Mesenchymal stem cell (in vitro differentiated cells and primary cell): ENCODE data around the gene ATP6V0B.

Experiments used
- DNase-seq: peaks from one replicate; pipeline ENCODE4 v3.0.0-alpha.2; 2013
- H2AFZ ChIP-seq: one replicate; pipeline ENCODE4 v1.6.1; 2013; ENCODE audit warnings: low read depth, mild to moderate bottlenecking, control low read depth, inconsistent platforms, low read length, moderate library complexity
- H2AK5ac ChIP-seq: 2 replicates; pipeline ENCODE4 v1.6.1; 2013; ENCODE audit warnings: low read length, moderate library complexity, mild to moderate bottlenecking, inconsistent platforms; ENCODE audit not compliant: severe bottlenecking
- H2BK120ac ChIP-seq: one replicate; pipeline ENCODE4 v1.6.1; 2013; ENCODE audit warnings: low read depth, mild to moderate bottlenecking, inconsistent platforms, low read length, moderate library complexity
- H2BK12ac ChIP-seq, 2 experiments: one replicate each; pipeline ENCODE4 v1.6.1; 2013; ENCODE audit warnings: inconsistent platforms in 2 of 2, low read length in 2 of 2, mild to moderate bottlenecking in 2 of 2, moderate library complexity in 2 of 2, control low read depth in 1 of 2
- H2BK15ac ChIP-seq: one replicate; pipeline ENCODE4 v1.6.1; 2013; ENCODE audit warnings: mild to moderate bottlenecking, low read depth, inconsistent platforms; ENCODE audit not compliant: poor library complexity, severe bottlenecking
- H2BK5ac ChIP-seq: 2 replicates; pipeline ENCODE4 v1.6.1; 2013; ENCODE audit warnings: low read depth, mild to moderate bottlenecking, low read length, control low read depth, inconsistent platforms; ENCODE audit not compliant: poor library complexity, severe bottlenecking
- H3K14ac ChIP-seq, 2 experiments: one replicate each; pipeline ENCODE4 v1.6.1; 2013; ENCODE audit warnings: inconsistent platforms in 2 of 2, low read length in 2 of 2, control low read depth in 1 of 2, mild to moderate bottlenecking in 1 of 2, moderate library complexity in 1 of 2
- H3K18ac ChIP-seq, 2 experiments: one replicate each; pipeline ENCODE4 v1.6.1; 2013; ENCODE audit warnings: inconsistent platforms in 2 of 2, low read length in 2 of 2, control low read depth in 1 of 2, low read depth in 1 of 2, mild to moderate bottlenecking in 1 of 2
- H3K23ac ChIP-seq, 2 experiments: one replicate each; pipeline ENCODE4 v1.6.1; 2013; ENCODE audit warnings: inconsistent platforms in 2 of 2, low read length in 2 of 2, mild to moderate bottlenecking in 2 of 2, moderate library complexity in 2 of 2, control low read depth in 1 of 2
- H3K27ac ChIP-seq: 2 replicates; pipeline ENCODE4 v1.5.1; 2013; ENCODE audit warnings: mild to moderate bottlenecking, moderate library complexity, low read length, control low read depth, inconsistent platforms; ENCODE audit not compliant: poor library complexity, severe bottlenecking
- H3K27me3 ChIP-seq, 2 experiments: 2 replicates each; pipeline versions ENCODE4 v1.6.1 to v1.7.0; 2013; ENCODE audit warnings: low read length in 2 of 2, mild to moderate bottlenecking in 2 of 2, moderate library complexity in 2 of 2, control low read depth in 1 of 2, inconsistent platforms in 1 of 2; ENCODE audit not compliant: control insufficient read depth in 1 of 2, insufficient read depth in 1 of 2
- H3K36me3 ChIP-seq, 2 experiments: 2 replicates each; pipeline versions ENCODE4 v1.6.1 to v1.7.0; 2013; ENCODE audit warnings: low read length in 2 of 2, control low read depth in 1 of 2, inconsistent platforms in 1 of 2, low read depth in 1 of 2, mild to moderate bottlenecking in 1 of 2; ENCODE audit not compliant: insufficient read depth in 2 of 2, control insufficient read depth in 1 of 2
- H3K4ac ChIP-seq, 2 experiments: one replicate each; pipeline ENCODE4 v1.6.1; 2013; ENCODE audit warnings: inconsistent platforms in 2 of 2, low read length in 2 of 2, mild to moderate bottlenecking in 2 of 2, moderate library complexity in 2 of 2, control low read depth in 1 of 2, low read depth in 1 of 2
- H3K4me1 ChIP-seq: 2 replicates; pipeline ENCODE4 v1.6.1; 2013; ENCODE audit warnings: low read depth, low read length, control low read depth; ENCODE audit not compliant: control insufficient read depth, insufficient read depth
- H3K4me2 ChIP-seq: 2 replicates; pipeline ENCODE4 v1.6.1; 2013; ENCODE audit warnings: low read length, mild to moderate bottlenecking, inconsistent platforms; ENCODE audit not compliant: poor library complexity, severe bottlenecking
- H3K4me3 ChIP-seq, 2 experiments: 2 replicates each; pipeline versions ENCODE4 v1.5.1 to v1.7.0; 2013; ENCODE audit warnings: low read length in 2 of 2, mild to moderate bottlenecking in 2 of 2, control low read depth in 1 of 2, low read depth in 1 of 2; ENCODE audit not compliant: insufficient read depth in 1 of 2
- H3K79me1 ChIP-seq: replicated peaks from 2 replicates; pipeline ENCODE4 v1.6.1; 2013; ENCODE audit warnings: mild to moderate bottlenecking, control low read depth, low read length, inconsistent platforms; ENCODE audit not compliant: poor library complexity, severe bottlenecking
- H3K9ac ChIP-seq: 2 replicates; pipeline ENCODE4 v1.7.0; 2013; ENCODE audit warnings: mild to moderate bottlenecking, low read length, moderate library complexity
- H3K9me3 ChIP-seq: 2 replicates; pipeline ENCODE4 v1.7.0; 2013; ENCODE audit warnings: mild to moderate bottlenecking, low read length; ENCODE audit not compliant: control insufficient read depth
- H4K8ac ChIP-seq: one replicate; pipeline ENCODE4 v1.6.1; 2013; ENCODE audit warnings: inconsistent platforms, mild to moderate bottlenecking, low read length, moderate library complexity
- H4K91ac ChIP-seq: one replicate; pipeline ENCODE4 v1.6.1; 2013; ENCODE audit warnings: mild to moderate bottlenecking, low read length, inconsistent platforms
- WGBS: methylation state at CpG from one replicate; pipeline ENCODE4 v1.1.7; 2013; ENCODE audit warnings: mixed read lengths; 5-methylcytosine and 5-hydroxymethylcytosine counted together

Gene ATP6V0B

GRCh38 chr1:43936431-43937151 is 38.2 kb upstream of the ATP6V0B start:
- no peak overlapping the region for H2BK12ac ChIP-seq
- H4K91ac ChIP-seq: no peak overlapping the region
- peak; percentile 56 for DNase-seq
- peaks cover 13 to 57% of the 10 kb centered on the region in 2 experiments for H3K27me3 ChIP-seq
- no peak overlapping the region for H2AFZ ChIP-seq
- no peaks in the 10 kb centered on the region for H3K79me1 ChIP-seq
- no peak overlapping the region for H2AK5ac ChIP-seq
- H3K18ac ChIP-seq: no peak overlapping the region
- no peak overlapping the region for H2BK5ac ChIP-seq
- H4K8ac ChIP-seq: no peak overlapping the region
- peak overlapping the region in 1 of 2 experiments; percentile 64 for H3K23ac ChIP-seq
- H3K4me2 ChIP-seq: peak overlapping the region; percentile 51
- no peak overlapping the region for H3K14ac ChIP-seq
- peaks cover 0 to 5% of the 10 kb centered on the region in 2 experiments for H3K36me3 ChIP-seq
- peak overlapping the region; percentile 1 for H3K27ac ChIP-seq
- H3K9me3 ChIP-seq: no peaks in the 10 kb centered on the region
- peaks cover 48% of the 10 kb centered on the region for H3K4me1 ChIP-seq
- no peak overlapping the region for H2BK120ac ChIP-seq
- no peak overlapping the region for H2BK15ac ChIP-seq
- peak overlapping the region; percentile 46 to 66 for H3K4me3 ChIP-seq
- WGBS: 8% methylated on average over 49 of the region's 56 CpGs
- H3K9ac ChIP-seq: no peak overlapping the region
- H3K4ac ChIP-seq: no peak overlapping the region

- H2AK5ac ChIP-seq: no peak overlapping the region
- no peaks in the 10 kb centered on the region for H3K79me1 ChIP-seq
- 90% methylated on average over 8 of the region's 8 CpGs for WGBS
- no peak for DNase-seq
- no peak overlapping the region for H2BK5ac ChIP-seq
- no peak overlapping the region for H4K8ac ChIP-seq
- H2BK120ac ChIP-seq: no peak overlapping the region
- no peak overlapping the region for H3K23ac ChIP-seq
- no peak overlapping the region for H3K27ac ChIP-seq
- H3K4me1 ChIP-seq: peaks cover 47% of the 10 kb centered on the region
- H2BK12ac ChIP-seq: no peak overlapping the region
- no peak overlapping the region for H4K91ac ChIP-seq
- no peak overlapping the region for H2AFZ ChIP-seq
- H3K14ac ChIP-seq: no peak overlapping the region
- H3K27me3 ChIP-seq: peaks cover 13 to 57% of the 10 kb centered on the region in 2 experiments
- H3K18ac ChIP-seq: no peak overlapping the region
- no peak overlapping the region for H3K4me3 ChIP-seq
- no peaks in the 10 kb centered on the region for H3K9me3 ChIP-seq
- H3K9ac ChIP-seq: no peak overlapping the region
- H3K4me2 ChIP-seq: peak overlapping the region; percentile 51
- no peak overlapping the region for H2BK15ac ChIP-seq
- no peaks in the 10 kb centered on the region for H3K36me3 ChIP-seq
- H3K4ac ChIP-seq: no peak overlapping the region
Measured at GRCh38 chr1:43937179-43937865, 37.4 kb upstream of the ATP6V0B start.

GRCh38 chr1:43938383-43938782 is 36.4 kb upstream of the ATP6V0B start:
- H3K23ac ChIP-seq: no peak overlapping the region
- H3K4me1 ChIP-seq: peaks cover 37% of the 10 kb centered on the region
- H3K9me3 ChIP-seq: no peaks in the 10 kb centered on the region
- H3K9ac ChIP-seq: no peak overlapping the region
- H3K18ac ChIP-seq: no peak overlapping the region
- no peak overlapping the region for H2BK15ac ChIP-seq
- H3K27me3 ChIP-seq: peaks cover 13 to 56% of the 10 kb centered on the region in 2 experiments
- no peak overlapping the region for H4K8ac ChIP-seq
- H3K79me1 ChIP-seq: no peaks in the 10 kb centered on the region
- no peak overlapping the region for H3K4me3 ChIP-seq
- H3K4ac ChIP-seq: no peak overlapping the region
- DNase-seq: no peak
- H3K36me3 ChIP-seq: no peaks in the 10 kb centered on the region
- no peak overlapping the region for H3K27ac ChIP-seq
- no peak overlapping the region for H4K91ac ChIP-seq
- no peak overlapping the region for H2BK12ac ChIP-seq
- H3K4me2 ChIP-seq: no peak overlapping the region
- WGBS: 80% methylated on average over 10 of the region's 10 CpGs
- no peak overlapping the region for H2AFZ ChIP-seq
- no peak overlapping the region for H2BK5ac ChIP-seq
- H3K14ac ChIP-seq: no peak overlapping the region
- H2BK120ac ChIP-seq: no peak overlapping the region
- H2AK5ac ChIP-seq: no peak overlapping the region

- Histone ChIP-seq H3K79me1 (no peaks in the 10 kb centered on the region), H3K18ac (no peak overlapping the region), H2AFZ (no peak overlapping the region), H4K91ac (no peak overlapping the region), H3K9ac (no peak overlapping the region), H3K4me3 (no peak overlapping the region), H2AK5ac (no peak overlapping the region), H3K27ac (no peak overlapping the region), H2BK15ac (no peak overlapping the region), H3K4me1 (peaks cover 31% of the 10 kb centered on the region), H3K36me3 (no peaks in the 10 kb centered on the region), H3K9me3 (no peaks in the 10 kb centered on the region), H2BK120ac (no peak overlapping the region), H3K4ac (no peak overlapping the region), H3K27me3 (peaks cover 13 to 49% of the 10 kb centered on the region in 2 experiments), H3K23ac (no peak overlapping the region), H3K14ac (no peak overlapping the region), H3K4me2 (no peak overlapping the region), H4K8ac (no peak overlapping the region), H2BK5ac (no peak overlapping the region), H2BK12ac (no peak overlapping the region)
- no peak for DNase-seq
- 77% methylated on average over 2 of the region's 3 CpGs for WGBS
Measured at GRCh38 chr1:43938892-43939587, 35.7 kb upstream of the ATP6V0B start.
